Measurements from ENCODE around the gene CYREN.
"Not testable (repeated sequence)": the region's sequence is repeated elsewhere in the genome, so short reads cannot be mapped to it uniquely, and the experiment has no call there.

CYREN gene

DNA sequence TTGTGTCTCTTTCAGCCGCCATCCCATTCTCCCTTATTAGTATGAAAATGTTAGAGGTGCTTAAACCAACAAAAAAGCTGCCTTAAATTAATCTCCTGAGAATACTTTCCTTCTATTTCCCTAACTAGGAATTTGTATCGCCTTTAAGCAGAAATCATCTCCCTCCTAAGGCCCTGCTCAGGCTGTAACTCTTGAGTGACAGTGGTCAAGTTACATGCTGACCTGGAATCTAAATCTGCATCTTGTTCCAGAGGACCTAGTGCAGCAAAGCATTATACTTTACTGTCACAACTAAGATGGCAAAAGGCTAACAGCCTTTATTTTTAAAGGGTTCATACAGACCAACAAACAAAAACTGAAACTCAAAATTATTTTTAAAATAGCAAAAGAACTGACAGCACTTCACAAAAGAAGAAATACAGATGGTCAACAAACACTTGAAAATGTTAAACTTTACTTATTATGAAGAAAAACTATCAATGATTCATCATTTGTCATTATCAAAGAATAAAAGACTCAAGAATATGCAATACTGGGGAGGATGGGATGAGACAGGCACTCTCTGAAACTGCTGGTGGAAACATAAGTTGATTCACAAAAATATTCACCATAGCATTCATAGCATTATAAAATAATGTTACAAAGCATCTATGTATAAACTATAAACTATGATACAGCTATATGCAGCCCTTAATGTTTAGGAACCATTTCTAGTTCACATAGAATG, 11.0 kb downstream of the CYREN start:
- no peak for DNase-seq (ENCODE audit: low read depth, low spot score)

DNA sequence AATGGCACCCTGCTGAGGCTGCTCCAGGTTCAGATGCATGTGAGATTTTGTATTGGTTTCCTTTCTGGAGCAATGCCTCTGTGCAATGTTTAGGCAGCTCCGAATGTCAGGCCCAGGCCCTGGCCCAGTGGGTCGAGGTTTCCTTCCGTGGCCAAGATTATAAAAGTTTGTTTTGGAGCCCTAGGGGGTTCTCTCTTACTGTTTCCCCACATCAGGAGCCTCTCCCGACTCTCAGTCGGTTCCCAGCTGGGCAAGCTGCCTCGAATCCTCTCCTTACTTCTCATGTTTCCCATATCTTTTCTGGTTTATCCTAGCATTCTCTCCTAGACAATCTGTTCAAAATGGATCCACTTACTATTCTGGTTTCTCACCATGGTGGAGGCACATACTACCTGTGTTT, 11.6 kb downstream of the CYREN start:
- no peak for DNase-seq (ENCODE audit: low read depth, low spot score)

DNA sequence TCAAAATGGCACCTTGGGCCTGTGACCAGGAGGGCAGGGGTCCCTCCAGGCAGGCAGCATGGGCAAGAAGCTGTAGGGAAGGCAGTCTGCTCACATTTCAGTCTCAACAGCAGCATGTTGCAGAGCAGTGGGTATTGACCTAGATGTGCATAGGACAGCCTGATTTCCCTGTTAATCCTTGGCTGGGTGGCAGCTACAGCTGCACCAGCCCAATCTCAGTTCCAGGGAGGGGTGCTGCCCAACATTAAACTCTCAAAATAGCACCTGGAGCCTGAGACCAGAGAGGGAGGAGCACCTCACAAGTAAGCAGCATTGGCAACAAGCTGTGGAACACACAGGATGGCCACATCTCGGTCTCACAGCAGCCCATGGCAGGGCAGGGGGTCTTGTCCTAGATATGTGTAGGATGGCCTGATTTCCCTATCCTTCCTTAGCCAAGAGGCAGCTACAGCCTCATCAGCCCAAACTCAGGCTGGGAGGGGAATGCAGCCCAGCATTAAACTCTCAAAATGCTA, 12.3 kb downstream of the CYREN start:
- no peak for DNase-seq (ENCODE audit: low read depth, low spot score)

DNA sequence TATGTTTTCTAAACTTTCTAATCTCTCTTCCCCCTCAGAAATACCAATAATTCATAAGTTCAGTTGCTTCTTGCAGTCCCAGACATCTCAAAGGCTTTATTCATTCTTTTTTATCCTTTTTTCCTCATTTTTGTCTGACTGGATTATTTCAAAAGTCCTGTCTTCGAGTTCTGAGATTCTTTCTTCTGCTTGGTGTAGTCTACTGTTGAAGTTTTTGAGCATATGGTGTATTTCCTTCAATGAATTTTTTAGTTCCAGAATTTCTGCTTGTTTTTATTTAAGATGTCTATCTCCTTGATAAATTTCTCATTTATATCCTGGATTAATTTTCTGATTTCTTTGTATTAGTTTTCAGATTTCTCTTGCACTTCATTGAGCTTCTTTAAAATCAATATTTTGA, 14.2 kb downstream of the CYREN start:
- no peak for DNase-seq (ENCODE audit: low read depth, low spot score)

DNA sequence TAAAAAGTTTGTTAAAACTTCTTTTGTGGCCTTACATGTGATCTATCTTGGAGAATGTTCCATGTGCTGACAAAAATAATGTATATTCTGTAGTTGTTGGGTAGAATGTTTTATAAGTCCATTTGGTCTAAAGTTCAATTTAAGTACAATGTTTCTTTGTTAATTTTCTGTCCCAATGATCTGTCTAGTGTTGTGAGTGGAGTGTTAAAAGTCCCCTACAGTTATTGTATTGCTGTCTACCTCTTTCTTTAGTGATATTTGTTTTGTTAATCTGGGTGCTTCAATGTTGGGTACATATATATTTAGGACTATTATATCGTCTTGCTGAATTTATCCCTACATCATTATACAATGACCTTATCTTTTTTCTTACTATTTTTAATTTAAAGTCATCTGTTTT, 15.8 kb downstream of the CYREN start:
- DNase-seq (ENCODE audit: low read depth, low spot score): no peak

DNA sequence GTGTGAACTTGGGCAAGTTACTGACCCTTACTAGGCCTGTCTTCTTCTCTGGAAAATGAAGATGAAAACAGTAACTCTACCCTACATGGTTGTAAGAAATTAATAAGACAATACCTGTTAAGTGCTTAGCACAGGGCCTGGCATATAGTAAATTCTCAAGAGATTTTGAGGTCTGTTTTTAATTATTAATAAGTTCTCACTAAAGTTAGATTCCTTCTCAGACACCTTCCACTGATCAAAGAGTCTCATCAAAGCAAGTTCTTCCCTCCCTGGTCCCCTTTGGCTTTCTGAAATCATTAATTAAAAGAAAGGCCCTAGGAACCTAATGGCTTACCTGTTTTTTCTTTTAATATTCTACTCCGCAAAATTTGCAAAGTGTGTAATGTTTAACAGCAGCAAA, 18.1 kb downstream of the CYREN start:
- DNase-seq (ENCODE audit: low read depth, low spot score): no peak

DNA sequence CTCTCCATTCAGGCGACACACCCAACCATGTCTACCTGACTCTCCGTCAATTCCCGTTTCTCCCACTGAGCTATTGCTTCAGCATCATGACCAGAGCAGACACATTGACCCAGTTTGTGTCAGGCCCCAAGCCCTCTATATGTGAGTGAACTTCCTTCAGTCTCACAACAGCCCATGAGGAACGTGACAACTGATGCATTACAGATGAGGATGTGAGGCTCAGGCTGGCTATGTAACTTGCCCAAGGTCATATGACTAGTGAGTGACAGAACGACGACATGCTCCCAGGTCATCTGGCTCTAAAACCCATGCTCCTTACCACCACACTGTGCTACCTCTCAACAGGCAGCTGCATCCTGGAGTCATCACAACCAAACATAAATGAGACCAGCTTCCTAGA, 19.0 kb downstream of the CYREN start:
- no peak for DNase-seq (ENCODE audit: low read depth, low spot score)

DNA sequence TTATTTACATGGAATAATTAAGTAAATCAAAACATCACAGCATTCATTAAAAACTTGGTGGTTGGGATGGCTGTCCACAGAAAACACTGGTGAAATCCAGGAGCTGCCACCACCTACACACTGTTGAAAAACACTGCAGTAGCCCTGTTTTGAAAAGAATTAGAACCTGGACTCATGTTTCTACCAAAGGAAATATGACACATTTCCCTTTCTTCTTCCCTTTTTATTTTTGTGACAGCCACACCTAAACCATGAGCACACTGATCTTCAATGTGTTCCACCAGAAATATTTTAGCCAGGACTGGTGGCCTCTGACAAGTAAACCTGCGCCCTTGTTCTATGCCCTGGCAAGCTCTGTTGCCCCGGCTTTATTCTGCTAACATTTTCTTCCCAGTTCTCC, 19.4 kb downstream of the CYREN start:
- no peak for DNase-seq (ENCODE audit: low read depth, low spot score)

DNA sequence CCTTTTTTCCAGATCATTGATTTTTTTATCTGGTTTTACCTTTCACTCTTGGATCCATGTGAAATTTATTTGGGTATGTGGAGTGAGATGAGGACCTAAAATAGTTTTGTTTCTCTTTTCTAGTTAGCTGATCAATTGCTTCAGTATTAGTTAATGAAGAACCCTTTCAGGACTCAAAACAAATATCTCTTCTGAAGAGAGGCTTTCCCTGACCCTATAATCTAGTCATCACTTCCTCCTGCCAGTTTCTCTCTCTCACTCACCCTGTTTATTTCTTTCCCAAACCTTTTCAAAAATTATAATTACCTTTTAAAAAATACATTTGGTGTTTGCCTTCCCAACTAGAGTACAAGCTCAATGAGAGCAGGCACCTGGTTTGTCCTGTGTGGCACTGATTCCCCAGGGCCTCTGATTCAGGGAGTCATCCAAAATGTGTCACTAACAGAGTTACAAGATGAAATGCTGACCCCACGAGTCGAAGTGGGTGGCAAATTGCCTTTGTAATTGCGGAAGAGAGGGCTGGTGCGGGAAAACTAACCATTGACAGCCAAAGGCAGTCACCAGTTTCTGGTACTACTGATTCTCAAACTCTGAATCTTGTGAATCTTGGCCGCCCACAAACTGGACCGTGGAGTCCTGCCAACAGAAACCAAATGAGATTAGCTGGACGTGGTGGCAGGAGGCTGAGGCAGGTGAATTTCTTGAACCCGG, 20.3 kb downstream of the CYREN start:
- DNase-seq (ENCODE audit: low read depth, low spot score): no peak

DNA sequence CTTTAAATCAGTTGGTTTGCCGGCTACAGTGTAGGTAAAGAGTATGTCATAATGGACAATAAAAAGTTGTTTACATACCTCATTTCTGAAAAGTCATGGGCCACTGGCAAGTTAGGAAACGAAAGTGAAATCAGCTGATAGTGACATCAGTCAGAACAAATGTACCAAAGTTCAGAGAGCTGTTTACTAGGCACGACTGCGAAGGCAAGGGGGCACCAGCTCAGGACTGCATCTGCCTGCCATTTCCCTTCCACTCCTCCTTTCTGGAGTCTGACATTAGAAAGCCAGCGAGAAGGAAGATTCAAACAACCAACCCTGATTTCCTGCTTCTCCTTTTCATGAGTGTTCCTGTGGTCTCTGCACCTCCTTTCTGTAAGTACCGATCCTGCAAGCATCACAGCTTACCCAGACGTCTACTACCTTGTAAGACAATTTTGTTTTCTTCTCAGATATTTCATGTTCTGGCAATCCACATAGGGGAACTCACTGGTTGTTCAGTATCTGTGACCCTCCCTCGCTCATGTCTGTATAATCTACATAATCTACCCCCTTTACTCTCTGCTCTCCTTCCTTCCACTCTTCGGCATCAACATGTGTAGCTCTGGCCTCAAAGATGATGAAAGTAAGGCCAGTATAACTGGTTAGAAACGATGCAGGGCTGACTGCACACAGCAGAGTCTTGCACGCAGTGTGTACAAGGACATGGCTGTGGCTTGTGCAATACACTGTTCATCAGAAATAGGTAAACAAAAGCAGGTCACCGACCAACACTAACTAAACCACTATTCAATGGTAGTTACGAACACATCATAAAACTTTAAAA, 22.4 kb downstream of the CYREN start, which contains the start of gene TMEM140:
Gene TMEM140, plus strand, starts transcription at position 174 of the 823 bp plus-strand sequence. CDS start 16,370 bp downstream, outside the sequence.
- no peak for DNase-seq (ENCODE audit: low read depth, low spot score)

DNA sequence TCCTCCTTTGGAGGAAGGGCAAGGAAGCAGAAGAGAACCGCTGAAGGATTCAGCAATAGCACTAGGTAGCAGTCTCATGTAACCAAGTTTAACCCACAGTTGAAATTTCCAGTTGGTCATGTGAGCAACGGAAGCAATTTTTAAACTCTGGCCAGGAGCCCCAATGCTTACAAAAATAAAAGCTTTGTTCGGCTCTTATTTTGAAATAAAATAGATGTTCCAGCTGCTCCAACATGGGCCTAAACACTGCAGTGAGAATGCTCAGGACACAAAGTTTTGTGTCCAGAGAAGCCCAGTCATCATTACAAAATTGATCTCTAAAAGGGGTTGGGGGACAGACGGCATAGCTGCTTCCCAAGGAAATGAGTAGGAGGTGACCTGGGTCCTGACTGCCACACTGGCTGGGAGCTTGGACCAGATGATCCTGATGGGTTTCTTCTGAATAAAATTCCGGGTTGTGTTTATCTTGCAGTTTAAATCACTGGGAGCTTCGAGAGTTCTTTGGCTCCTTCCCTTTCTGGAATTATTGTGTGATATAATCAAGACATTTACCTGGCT, 23.1 kb downstream of the CYREN start:
- no peak for DNase-seq (ENCODE audit: low read depth, low spot score)

DNA sequence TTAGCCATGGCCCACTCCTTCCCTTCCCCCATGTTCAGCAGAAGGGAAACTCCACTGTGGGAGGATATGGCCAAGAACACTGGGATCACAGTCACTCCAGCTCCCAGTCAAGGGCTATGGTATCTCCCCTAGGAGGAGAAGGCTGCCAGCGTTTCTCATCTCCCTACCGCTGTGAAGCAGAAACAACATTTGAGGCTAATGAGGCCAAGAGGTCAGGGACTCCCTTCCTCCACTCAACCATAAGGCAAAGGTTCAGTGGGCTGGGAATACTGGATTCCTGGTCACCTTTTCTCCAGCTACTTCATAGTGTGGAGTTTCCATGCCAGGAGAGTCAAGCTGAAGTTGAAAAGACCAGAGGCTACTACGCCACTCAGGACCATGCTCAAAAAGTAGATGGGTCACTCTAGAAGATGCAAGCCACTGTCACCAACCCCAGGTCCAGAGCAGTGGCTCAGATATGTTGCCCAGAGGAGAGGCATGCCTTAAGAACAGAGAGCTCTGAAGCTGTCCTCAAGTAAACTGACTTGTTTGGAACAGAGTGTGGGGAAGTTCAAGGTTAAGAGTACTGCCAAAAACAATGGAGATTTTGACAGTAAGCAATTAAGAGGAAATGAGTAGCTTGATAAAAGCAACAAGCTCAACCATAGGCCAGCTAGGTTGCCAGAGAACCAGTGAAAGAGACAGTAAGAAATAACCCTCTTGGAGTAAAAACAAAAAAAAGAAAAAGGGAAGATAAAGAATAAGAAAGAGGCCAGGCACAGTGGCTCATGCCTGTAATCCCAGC, 26.4 kb downstream of the CYREN start:
- no peak for DNase-seq (ENCODE audit: low read depth, low spot score)

DNA sequence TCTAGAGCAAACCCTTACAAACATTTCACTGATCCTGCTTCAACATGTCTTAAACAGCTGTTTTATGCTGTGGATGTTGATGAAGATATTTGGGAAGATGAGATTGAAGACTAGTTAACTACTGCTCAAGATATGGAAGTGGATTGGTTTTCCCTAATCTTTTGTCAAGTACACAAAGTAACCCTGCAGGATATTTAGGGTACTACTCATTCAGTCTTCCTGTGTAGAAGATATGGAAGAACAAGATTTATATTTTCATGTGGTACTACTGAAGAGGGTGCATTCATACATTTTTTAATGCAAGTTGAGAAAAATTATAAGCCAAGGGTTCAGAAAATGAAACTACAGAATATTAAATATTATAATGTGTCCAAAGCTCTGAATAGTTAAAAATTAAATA, 40.9 kb downstream of the CYREN start:
- DNase-seq (ENCODE audit: low read depth, low spot score): no peak

DNA sequence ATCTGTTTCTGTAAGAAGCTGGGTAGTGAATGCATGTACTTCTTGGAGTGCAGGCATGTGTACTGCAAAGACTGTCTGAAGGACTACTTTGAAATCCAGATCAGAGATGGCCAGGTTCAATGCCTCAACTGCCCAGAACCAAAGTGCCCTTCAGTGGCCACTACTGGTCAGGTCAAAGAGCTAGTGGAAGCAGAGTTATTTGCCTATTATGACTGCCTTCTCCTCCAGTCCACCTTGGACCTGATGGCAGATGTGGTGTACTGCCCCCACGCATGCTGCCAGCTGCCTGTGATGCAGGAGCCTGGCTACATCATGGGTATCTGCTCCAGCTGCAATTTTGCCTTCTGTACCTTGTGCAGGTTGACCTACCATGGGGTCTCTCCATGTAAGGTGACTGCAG, 41.6 kb downstream of the CYREN start:
- DNase-seq (ENCODE audit: low read depth, low spot score): no peak

DNA sequence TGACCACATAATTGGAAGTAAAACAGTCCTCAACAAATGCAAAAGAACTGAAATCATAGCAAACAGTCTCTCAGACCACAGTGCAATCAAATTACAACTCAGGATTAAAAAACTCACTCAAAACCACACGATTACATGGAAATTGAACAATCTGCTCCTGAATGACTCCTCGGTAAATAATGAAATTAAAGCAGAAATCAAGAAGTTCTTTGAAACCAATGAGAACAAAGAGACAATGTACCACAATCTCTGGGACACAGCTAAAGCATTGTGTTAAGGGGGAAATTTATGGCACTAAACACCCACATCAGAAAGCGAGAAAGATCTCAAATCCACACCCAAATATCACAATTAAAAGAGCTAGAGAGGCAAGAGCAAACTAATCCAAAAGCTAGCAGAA, 45.9 kb downstream of the CYREN start:
- DNase-seq (ENCODE audit: low read depth, low spot score): not testable (repeated sequence)

DNA sequence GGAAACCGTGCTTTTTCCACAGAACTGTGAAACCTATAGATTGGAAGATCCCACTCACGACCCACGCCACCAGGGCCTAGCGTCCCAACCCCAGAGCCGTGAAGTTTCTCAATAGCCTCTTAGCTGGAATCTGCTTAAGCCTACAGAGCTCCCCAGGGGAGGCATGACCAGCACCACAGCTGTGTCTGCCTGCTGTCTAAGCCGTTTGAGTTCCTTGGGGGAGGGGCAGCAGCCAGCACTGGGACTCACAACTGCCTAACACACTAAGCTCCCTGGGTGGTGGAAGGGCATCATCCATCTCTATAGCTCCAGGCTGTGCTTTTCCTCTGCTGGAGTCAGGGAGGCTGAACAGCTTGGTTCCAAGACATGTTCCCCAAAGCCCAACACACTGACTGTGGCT, 48.6 kb downstream of the CYREN start:
- no peak for DNase-seq (ENCODE audit: low read depth, low spot score)

DNA sequence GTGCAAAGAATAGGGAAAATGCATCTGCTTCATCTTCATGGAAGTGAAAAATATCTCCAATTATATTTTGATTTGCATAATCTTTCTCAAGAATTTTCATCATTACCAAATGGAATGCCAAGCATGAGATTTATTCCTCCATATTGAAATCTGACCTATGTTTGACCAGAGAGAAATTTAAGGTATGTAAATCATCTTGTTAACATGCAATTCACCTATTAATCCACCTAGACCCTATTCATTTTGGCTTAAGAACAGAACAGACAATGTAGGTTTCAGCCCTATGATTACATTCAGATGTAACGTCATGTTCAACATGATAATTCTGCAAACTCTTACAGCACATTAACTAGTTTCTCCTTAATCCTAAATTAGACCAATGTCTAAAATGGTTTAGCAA, 53.4 kb downstream of the CYREN start:
- no peak for DNase-seq (ENCODE audit: low read depth, low spot score)
